HG03039 (cell line): ENCODE measurements around the gene TMEM272.

Experiments
- ATAC-seq: cut with Tn5 transposase; IDR thresholded peaks from one replicate; pipeline ENCODE4 v1.9.1; 2021; ENCODE audit warnings: mild to moderate bottlenecking, moderate library complexity; ENCODE audit not compliant: unreplicated experiment

Gene TMEM272

GRCh38 chr13:51844862-51845573 lies at the start of gene TMEM272:
TMEM272 (minus strand) TSS chr13:51845177; CDS start chr13:51838530, 6,647 bp downstream.
- ATAC-seq, result no peak

GRCh38 chr13:51894239-51894638 lies 49.3 kb upstream of the TMEM272 start:
- no peak for ATAC-seq

DNA sequence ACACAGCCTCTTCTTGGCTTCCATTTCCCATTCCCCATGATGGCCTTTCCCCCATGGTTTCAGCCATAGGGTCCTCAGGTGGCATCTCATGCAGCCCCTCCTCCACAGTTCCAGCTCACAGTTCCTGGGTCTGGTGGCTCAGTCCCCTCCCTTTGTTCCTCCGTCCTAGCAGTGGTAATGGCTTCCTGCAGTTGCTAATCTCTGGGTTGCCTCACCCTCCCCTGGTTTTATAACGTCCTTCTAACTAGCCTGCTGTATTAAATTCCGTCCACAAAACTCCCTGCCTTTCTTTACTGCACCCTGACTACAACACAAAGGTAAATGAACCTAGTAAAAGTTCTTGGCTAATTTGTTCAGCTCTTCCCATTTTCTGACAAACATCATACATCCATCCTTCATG lies 47.7 kb upstream of the TMEM272 start:
- no peak for ATAC-seq

DNA sequence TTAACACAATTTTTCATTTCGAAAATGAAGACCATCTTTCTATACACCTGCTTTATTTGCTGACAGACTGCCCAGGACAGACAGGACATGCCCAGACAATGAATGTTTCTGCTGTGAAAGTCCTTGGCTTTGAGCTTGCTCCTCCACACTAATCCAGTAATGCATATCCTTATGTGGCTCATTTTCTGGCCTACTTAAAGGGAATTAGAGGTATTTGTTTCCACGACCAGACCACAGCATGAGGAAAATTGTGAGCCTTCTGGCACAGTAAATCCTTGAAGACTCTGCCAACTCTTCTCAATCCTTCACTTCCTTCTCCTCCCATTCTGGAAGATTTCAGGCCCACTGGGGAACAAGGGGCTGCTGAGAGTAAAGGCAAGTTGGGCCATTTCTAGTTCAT lies 42.5 kb upstream of the TMEM272 start:
- ATAC-seq, result no peak

- ATAC-seq, result no peak
Observed at GRCh38 chr13:51885651-51886050, 40.7 kb upstream of the TMEM272 start.

GRCh38 chr13:51883226-51883600 lies 38.2 kb upstream of the TMEM272 start:
- no peak for ATAC-seq

DNA sequence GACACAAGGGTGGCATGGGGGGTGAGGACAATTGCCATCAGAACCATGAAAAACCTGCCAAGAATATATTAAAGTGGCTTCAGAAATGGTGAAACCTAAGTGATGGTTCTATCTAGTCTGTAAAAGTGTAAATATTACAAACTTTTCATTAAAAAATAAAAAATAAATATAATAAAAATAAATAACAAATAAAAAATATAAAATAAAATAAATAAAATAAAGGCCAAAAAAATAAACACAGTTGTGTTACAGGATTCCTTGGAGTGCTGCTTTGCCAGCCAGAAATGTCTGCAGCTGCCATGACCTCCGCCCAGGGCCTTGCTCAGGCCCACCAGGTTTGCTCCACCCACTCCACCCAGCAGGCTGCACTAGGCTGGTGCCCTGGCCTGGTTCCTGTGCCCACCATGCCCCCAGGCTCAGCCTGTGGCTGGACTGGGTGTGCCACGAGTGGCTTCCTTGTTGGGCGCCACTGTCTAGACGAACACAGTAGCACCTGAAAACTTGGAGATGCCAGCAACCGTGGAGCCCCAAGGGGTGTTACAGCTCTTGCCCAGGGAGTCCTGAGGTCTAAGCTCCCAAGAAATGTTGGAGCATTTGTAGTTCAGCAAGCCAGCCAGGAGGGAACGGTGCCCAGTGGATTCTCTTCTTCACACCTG lies 37.7 kb upstream of the TMEM272 start:
- no peak for ATAC-seq

DNA sequence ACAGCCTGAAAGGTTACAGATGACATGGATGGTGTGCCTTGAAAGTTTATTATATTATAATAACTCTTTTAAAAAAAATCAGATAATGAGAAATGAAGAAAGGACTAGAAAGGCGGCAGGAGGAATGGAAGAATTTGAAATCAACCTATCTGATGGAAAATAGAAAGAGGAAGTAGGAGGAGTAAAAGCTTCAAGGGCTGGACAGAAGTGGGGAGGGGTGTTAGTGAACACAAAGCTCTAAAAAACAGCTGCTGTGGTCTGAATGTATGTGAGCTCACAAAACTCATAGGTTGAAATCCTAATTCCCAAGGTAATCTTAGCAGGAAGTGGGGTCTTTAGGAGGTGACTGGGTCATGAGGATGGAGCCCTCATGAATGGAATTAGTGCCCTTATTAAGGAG lies 36.3 kb upstream of the TMEM272 start:
- no peak for ATAC-seq

- ATAC-seq, result no peak
Observed at GRCh38 chr13:51879133-51879532, 34.2 kb upstream of the TMEM272 start.

DNA sequence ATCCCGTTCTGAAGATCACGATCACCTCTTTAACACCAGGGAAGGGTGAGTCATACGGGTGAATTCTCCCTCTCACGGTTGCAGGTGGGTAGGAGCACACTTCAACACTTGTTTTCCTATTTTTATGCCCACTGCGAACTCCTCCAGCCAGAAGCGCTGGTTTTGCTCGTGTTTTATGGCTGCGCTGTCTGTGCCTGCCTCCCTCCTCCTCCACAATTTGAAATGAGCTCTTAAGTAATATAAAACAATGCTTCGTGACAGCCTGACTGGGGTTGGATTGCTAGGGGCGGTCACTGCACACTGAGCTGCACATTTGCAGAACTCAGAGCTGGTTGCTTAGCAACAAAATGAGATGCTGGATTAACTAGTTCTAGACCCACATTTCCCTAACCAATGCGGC lies 29.7 kb upstream of the TMEM272 start:
- no peak for ATAC-seq

DNA sequence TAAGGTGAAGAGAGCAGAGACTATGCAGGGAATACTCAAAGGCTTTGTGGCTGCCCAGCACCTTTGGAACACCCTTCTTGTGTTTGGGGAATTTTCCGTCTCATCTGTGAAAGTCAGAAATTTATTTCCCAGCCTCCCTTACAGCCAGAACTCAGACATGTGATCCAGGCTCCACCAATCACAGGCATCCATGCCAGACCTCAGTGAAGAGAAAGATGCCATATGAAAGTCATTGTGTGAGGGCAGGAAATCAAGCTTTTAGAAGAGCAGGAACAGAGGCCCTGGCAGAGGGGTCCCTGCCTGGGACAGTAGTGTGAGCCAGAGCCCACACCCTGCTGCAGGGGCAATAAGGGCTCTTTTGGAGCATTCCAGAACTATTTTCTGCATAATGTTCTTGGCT lies 28.9 kb upstream of the TMEM272 start:
- ATAC-seq, result no peak

GRCh38 chr13:51873117-51873798 lies 28.3 kb upstream of the TMEM272 start:
- ATAC-seq, result no peak

DNA sequence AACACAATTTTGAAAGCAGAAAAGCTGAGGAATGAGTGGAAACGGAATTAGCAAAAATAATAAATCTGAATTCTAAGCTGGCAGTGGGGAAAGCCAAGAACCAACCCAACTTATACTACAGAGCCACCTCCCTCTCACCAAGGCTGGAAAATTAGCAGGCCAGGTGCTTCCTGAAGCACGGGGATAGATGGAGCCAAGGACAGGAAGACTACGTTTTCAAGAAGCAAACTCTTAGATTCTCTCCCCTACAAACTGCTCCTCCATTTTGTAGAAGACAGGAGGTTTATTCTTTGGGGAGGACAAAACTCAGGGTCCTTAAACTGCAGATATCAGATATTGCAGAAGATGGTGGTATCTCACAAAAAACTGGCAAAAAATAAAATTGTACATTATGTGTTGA lies 25.6 kb upstream of the TMEM272 start:
- no peak for ATAC-seq

GRCh38 chr13:51869916-51870315 lies 24.9 kb upstream of the TMEM272 start:
- no peak for ATAC-seq

DNA sequence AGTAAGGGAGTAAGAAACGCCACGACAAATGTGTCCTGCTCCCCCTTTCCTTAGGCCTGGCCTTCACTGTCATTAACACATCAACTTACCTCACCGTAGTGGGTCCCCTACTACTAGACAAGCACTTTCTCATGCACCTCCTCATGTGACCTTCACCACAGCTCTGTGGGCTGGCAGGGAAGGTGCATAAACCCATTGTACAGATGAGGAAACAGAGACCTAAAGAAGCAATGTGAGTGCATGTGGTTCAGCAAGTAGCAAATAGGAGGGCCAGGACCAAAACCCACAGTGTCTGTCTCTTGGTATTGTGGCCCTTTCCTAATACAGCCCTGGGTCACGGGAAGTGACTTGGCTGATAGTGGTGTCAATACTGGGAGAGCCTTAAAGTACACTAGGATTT lies 22.1 kb upstream of the TMEM272 start:
- ATAC-seq, result no peak

GRCh38 chr13:51865838-51866237 lies 20.9 kb upstream of the TMEM272 start:
- no peak for ATAC-seq

- ATAC-seq, result no peak
Observed at GRCh38 chr13:51862957-51863356, 18.0 kb upstream of the TMEM272 start.

- ATAC-seq, result no peak
Observed at GRCh38 chr13:51861723-51862300, 16.8 kb upstream of the TMEM272 start, which contains the start of gene CCDC70. CCDC70 (plus strand) TSS chr13:51861969; CDS start chr13:51865412, 3,443 bp downstream.

DNA sequence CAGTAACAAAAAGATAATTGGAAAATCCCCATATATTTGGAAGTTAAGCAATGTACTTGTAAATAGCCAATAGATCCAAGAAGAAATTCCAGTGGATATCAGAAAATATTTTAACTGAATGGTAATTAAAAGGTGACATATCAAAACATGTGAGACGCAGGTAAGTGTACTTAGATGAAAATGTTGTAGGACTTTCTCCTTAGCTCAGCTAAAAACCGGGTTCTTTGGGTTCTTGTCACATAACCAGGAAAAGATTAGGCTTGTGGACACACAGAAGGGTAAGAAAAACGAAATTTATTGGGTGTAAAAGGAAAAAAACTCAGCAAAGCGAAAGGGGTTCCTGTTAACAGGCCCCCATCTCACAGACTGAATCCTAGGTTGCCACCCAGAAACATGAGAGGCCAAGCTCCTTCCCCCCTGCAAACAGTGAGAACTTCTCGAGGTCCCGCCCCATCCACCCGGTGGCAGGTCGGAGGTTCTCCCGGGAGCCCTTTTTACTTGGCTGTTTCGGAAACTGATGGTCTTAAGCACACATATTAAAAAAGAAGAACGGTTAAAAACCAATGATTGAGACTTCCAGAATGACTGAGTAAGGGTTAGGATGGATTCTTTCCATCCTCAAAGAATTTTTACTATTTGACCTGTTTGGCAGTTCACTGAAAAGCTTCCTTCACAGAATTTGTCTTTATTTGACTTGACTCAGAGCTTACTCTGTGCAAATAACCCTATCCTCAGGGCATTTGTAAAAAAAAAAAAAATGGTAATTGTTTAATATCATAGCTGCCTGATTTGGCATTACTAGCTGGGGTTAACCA lies 13.7 kb upstream of the TMEM272 start:
- no peak for ATAC-seq

DNA sequence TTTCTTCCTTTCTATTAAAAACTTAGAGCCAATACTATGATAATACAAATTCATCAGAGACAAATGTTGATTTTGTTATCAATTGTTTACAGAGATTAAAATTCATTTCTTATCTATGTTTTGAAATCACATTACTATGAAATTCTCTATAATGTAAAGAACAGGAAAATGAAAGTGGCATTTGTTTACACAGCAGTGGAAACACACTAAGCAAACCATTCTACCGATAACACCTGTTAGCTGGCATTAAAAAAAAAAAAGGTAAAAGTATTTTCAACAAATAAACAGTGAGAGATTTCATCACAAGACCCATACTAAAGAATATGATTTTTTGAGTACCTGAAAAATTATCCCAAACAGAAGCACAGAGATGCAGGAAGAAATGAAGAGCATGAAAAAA lies 12.0 kb upstream of the TMEM272 start:
- no peak for ATAC-seq
